ENCODE results near the gene PVALEF.

The PVALEF gene

GRCh38 chr17:81160306-81160705 lies 5.0 kb upstream of the PVALEF start:
- DNase-seq, result no peak
- no peaks in the 10 kb centered on the region for H3K9me3 Mint-ChIP-seq
- peaks cover 2% of the 10 kb centered on the region for H3K4me1 Mint-ChIP-seq (ENCODE audit: low read depth)
- peaks cover 29% of the 10 kb centered on the region for H3K27me3 Mint-ChIP-seq
- H3K4me3 Mint-ChIP-seq, result no peak overlapping the region
- H3K36me3 Mint-ChIP-seq (ENCODE audit: low read depth), result no peaks in the 10 kb centered on the region
- H3K27ac Mint-ChIP-seq, result no peak overlapping the region

GRCh38 chr17:81160747-81161453 lies 4.4 kb upstream of the PVALEF start:
- H3K4me1 Mint-ChIP-seq (ENCODE audit: low read depth), result peaks cover 2% of the 10 kb centered on the region
- no peak overlapping the region for H3K4me3 Mint-ChIP-seq
- no peaks in the 10 kb centered on the region for H3K36me3 Mint-ChIP-seq (ENCODE audit: low read depth)
- H3K27ac Mint-ChIP-seq, result no peak overlapping the region
- H3K27me3 Mint-ChIP-seq, result peaks cover 29% of the 10 kb centered on the region
- DNase-seq, result no peak
- no peaks in the 10 kb centered on the region for H3K9me3 Mint-ChIP-seq

DNA sequence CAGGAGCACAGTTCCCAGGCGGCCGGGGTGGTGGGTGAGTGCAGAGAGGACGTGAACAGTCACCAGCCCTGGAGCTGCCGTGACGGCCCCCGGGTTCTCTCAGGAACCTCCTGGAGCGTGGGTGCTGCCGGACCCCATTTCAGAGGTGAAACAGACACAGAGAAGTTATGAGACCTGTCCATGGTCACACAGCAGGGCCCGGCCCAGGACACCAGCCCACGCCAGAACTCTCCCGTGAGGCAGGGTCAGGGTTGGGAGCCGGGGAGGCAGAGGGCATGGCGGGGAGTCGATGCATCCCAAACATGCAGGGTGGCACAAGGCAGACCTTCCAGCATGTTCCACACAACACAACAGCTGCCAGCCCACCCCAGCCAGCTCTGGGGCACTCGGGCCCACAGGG lies 3.8 kb upstream of the PVALEF start:
- peaks cover 2% of the 10 kb centered on the region for H3K4me1 Mint-ChIP-seq (ENCODE audit: low read depth)
- H3K27me3 Mint-ChIP-seq, result peaks cover 29% of the 10 kb centered on the region
- H3K36me3 Mint-ChIP-seq (ENCODE audit: low read depth), result no peaks in the 10 kb centered on the region
- no peaks in the 10 kb centered on the region for H3K9me3 Mint-ChIP-seq
- no peak overlapping the region for H3K27ac Mint-ChIP-seq
- no peak overlapping the region for H3K4me3 Mint-ChIP-seq
- DNase-seq, result no peak

DNA sequence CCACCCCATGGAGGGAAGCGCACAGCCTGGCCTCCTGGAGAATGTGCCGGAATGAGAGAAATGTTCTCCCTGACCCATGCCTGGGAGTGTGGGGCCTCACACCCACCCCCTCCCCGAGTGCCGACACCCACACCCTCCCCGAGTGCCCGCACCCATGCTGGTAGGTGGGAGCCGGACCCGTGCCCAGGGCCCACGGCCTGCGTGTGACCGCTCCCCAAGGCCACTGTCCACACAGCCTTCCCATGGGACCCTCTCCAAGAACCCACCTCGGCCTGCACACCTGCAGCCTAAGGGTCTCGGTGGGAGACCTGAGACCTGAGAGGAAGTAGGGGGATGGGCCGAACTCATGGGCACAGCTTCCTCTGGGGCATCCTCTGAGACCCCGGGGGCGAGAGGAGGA lies 3.3 kb upstream of the PVALEF start:
- H3K27me3 Mint-ChIP-seq, result peaks cover 29% of the 10 kb centered on the region
- H3K4me1 Mint-ChIP-seq (ENCODE audit: low read depth), result peaks cover 2% of the 10 kb centered on the region
- no peak overlapping the region for H3K4me3 Mint-ChIP-seq
- H3K36me3 Mint-ChIP-seq (ENCODE audit: low read depth), result no peaks in the 10 kb centered on the region
- H3K9me3 Mint-ChIP-seq, result no peaks in the 10 kb centered on the region
- H3K27ac Mint-ChIP-seq, result no peak overlapping the region
- DNase-seq, result no peak

DNA sequence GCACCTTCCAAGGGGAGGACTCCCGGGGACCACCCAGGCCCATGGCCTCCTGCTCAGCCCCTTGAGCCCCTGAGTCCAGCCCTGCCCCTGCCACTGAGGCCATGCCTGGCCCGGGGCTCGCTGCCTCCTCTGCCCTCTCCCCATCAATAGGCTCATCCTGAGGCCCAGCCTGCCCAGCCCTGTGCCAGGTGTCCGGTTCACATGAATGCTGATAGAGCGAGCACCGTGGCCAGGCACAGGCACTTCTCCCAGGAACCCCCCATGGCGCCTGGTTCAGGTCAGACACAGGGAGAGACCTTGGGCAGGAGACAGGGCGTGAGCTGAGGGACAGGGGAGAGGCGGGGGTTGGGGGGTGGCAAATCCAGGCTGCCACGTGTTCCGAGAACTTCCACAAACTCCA lies 2.8 kb upstream of the PVALEF start:
- Mint-ChIP-seq H3K27me3 (peaks cover 33% of the 10 kb centered on the region), H3K27ac (no peak overlapping the region), H3K4me1 (ENCODE audit: low read depth) (peaks cover 2% of the 10 kb centered on the region), H3K9me3 (no peaks in the 10 kb centered on the region), H3K4me3 (no peak overlapping the region), H3K36me3 (ENCODE audit: low read depth) (no peaks in the 10 kb centered on the region)
- DNase-seq, result no peak

DNA sequence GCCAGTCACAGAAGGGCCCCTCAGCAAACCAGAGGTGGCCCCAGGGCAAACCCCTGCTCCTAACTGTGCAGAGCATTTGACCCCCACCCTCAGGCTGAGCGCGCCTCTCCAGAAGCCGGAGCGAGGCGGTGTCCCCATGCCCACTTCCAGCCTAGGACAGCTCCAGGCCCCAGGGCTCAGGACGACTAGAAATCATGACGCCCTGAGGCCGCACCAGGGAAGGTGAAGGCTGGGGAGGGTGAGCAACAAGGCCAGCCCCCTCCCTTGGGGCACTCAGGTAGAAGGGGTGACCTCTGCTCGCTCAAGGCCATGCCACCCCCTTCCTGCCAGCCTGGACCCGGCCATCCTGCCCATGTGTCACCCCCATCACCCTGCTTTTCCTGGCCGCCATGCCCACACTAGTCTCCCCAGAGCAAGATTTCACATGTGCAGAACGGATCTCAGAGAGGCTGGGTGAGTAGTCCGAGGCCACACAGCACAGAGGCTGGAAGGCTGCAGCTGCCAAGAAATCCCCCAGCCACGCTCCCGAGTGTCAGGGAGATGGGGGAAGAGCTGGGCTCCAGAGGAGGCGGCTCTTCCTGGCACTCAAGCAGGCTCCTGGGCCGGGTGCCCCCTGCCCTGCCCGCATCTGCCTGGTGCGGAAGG lies 2.1 kb upstream of the PVALEF start:
- Mint-ChIP-seq H3K27ac (no peak overlapping the region), H3K4me1 (ENCODE audit: low read depth) (peaks cover 2% of the 10 kb centered on the region), H3K9me3 (no peaks in the 10 kb centered on the region), H3K4me3 (no peak overlapping the region), H3K36me3 (ENCODE audit: low read depth) (no peaks in the 10 kb centered on the region), H3K27me3 (peaks cover 33% of the 10 kb centered on the region)
- DNase-seq, result no peak

GRCh38 chr17:81163703-81164370 lies 1.5 kb upstream of the PVALEF start:
- Mint-ChIP-seq H3K4me3 (no peak overlapping the region), H3K9me3 (no peaks in the 10 kb centered on the region), H3K4me1 (ENCODE audit: low read depth) (peaks cover 2% of the 10 kb centered on the region), H3K27me3 (peaks cover 32% of the 10 kb centered on the region), H3K27ac (no peak overlapping the region), H3K36me3 (ENCODE audit: low read depth) (no peaks in the 10 kb centered on the region)
- DNase-seq, result no peak

DNA sequence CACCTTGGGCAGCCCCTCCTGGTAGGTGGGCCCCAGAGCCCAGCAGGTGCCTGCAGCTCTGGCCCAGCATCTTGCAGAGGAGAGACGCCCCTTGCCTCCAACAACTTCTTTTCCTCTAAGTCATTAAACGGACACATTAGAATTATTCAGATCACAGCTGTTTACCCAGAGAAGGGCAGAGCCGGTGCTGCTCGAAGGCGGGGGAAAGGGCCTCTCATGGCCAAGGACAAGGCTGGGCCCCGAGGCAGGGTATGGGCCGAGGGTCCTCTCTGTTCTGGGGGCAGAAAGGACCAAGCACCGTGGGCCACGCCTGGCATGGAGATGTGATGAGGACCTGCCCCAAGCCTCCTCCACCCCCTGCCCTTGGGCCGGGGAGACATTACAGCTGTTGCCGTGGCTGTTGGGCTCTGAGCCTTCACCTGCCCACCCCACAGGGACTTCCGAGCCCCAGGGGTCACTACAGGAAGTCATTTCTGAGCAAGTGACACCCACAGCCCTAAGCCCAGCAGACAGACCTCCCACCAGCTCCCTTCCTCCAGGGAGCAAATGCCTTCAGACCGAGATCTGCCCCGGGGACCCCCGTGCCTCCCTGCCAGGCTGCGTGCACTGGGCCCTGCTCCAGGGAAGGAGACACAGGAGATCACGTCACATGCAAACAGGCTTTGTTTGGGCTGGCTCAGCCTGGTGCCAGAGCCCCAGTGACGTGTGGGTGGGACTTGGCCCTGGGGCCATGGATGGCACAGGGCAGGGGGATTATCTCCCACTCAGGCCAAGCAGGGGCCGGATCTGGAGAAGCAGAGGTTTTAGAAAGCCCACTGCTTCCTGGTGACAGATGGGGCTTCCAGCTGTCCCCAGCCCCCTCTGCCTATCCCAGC lies 699 bp upstream of the PVALEF start:
- Mint-ChIP-seq H3K27ac (no peak overlapping the region), H3K9me3 (no peaks in the 10 kb centered on the region)

GRCh38 chr17:81166033-81166492 lies 756 bp downstream of the PVALEF start, which contains the start of gene AATK:
AATK (minus strand) TSS chr17:81166221; CDS start chr17:81165992, 229 bp downstream.
- peaks cover 21% of the 10 kb centered on the region for H3K27me3 Mint-ChIP-seq
- no peak within 1 kb of the TSS for H3K4me3 Mint-ChIP-seq
- peaks cover 2% of the 10 kb centered on the region for H3K4me1 Mint-ChIP-seq (ENCODE audit: low read depth)
- no peaks in the 10 kb centered on the region for H3K9me3 Mint-ChIP-seq
- H3K36me3 Mint-ChIP-seq (ENCODE audit: low read depth), result no peaks in the 10 kb centered on the region
- DNase-seq, result no peak
- no peak within 1 kb of the TSS for H3K27ac Mint-ChIP-seq

More for the DNA sequence above, 699 bp upstream of the PVALEF start:
- H3K4me3 Mint-ChIP-seq, result no peak overlapping the region
- no peaks in the 10 kb centered on the region for H3K36me3 Mint-ChIP-seq (ENCODE audit: low read depth)
- H3K27me3 Mint-ChIP-seq, result peaks cover 29% of the 10 kb centered on the region
- no peak for DNase-seq
- H3K4me1 Mint-ChIP-seq (ENCODE audit: low read depth), result peaks cover 2% of the 10 kb centered on the region

- no peak overlapping the region for H3K4me3 Mint-ChIP-seq
- no peaks in the 10 kb centered on the region for H3K9me3 Mint-ChIP-seq
- H3K36me3 Mint-ChIP-seq (ENCODE audit: low read depth), result no peaks in the 10 kb centered on the region
- H3K27me3 Mint-ChIP-seq, result peaks cover 15% of the 10 kb centered on the region
- no peak for DNase-seq
- no peaks in the 10 kb centered on the region for H3K4me1 Mint-ChIP-seq (ENCODE audit: low read depth)
- H3K27ac Mint-ChIP-seq, result no peak overlapping the region
These were observed 1.9 kb downstream of the PVALEF start for GRCh38 chr17:81167194-81167524.

DNA sequence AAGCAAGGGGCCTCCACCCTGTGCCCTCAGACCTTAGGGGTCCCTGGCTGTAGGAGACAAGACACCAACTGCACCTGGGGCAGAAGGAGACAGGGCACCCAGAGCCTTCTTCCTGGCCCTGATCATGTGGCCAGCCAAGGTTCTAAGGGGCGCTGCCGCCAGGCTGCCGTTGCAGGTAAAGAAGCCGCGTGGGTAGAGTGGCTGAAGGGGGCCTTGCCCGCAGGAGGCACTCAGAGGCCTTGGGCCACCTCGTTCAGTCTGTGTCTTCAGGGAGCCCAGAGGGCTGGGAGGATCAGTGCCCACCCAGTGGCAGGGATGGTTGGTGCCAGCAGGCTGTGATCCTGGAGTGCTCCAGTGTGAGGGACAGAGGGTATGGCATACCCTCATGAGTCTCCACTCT lies 2.3 kb downstream of the PVALEF start:
- Mint-ChIP-seq H3K4me1 (ENCODE audit: low read depth) (no peaks in the 10 kb centered on the region), H3K27me3 (peaks cover 15% of the 10 kb centered on the region), H3K27ac (no peak overlapping the region), H3K36me3 (ENCODE audit: low read depth) (no peaks in the 10 kb centered on the region), H3K4me3 (no peak overlapping the region), H3K9me3 (no peaks in the 10 kb centered on the region)
- DNase-seq, result no peak

GRCh38 chr17:81169870-81170309 lies 4.6 kb downstream of the PVALEF start:
- no peak for DNase-seq
- H3K4me3 Mint-ChIP-seq, result no peak overlapping the region
- H3K4me1 Mint-ChIP-seq (ENCODE audit: low read depth), result no peaks in the 10 kb centered on the region
- H3K9me3 Mint-ChIP-seq, result no peaks in the 10 kb centered on the region
- no peak overlapping the region for H3K27ac Mint-ChIP-seq
- H3K27me3 Mint-ChIP-seq, result peaks cover 6% of the 10 kb centered on the region
- no peaks in the 10 kb centered on the region for H3K36me3 Mint-ChIP-seq (ENCODE audit: low read depth)

DNA sequence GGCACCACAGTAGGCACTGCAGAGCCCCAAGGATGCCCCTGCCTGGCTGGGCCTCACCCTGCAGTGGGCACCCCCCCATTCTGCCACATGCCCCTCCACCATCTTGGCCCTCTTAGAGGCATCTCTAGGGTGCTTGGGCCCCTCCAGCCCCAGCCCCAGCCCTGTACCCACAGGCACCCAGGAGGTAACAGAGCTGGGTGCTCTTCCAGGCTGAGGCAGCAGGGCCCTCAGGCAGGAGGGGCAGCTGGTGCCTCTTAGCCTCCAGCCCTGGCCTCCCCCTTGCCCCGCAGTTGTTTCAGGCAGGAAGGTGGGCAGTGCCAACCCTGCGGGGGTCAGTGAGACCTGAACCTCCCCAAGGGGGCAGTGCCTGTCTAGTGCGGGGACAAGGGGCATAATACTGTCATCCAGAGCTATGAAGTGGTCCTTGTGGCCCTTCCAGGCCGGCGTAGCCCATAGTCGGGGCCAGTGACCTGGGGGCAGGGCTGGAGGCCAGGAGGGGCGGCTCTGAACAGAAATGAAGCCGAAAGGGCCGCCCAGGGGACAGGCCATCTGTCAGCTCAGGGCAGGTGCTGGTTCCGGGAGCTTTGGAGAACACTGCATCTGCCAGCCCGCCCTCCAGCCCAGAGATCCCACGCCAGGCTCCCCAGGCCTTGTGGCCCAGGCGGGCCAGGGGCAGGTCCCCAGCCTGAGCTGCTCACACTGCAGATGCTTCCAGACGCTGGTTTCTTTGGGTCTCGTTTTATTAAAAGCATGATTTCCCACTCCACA lies 5.6 kb downstream of the PVALEF start:
- DNase-seq, result no peak
- no peaks in the 10 kb centered on the region for H3K9me3 Mint-ChIP-seq
- no peak overlapping the region for H3K4me3 Mint-ChIP-seq
- peaks cover 4% of the 10 kb centered on the region for H3K27me3 Mint-ChIP-seq
- no peaks in the 10 kb centered on the region for H3K4me1 Mint-ChIP-seq (ENCODE audit: low read depth)
- H3K36me3 Mint-ChIP-seq (ENCODE audit: low read depth), result no peaks in the 10 kb centered on the region
- no peak overlapping the region for H3K27ac Mint-ChIP-seq

DNA sequence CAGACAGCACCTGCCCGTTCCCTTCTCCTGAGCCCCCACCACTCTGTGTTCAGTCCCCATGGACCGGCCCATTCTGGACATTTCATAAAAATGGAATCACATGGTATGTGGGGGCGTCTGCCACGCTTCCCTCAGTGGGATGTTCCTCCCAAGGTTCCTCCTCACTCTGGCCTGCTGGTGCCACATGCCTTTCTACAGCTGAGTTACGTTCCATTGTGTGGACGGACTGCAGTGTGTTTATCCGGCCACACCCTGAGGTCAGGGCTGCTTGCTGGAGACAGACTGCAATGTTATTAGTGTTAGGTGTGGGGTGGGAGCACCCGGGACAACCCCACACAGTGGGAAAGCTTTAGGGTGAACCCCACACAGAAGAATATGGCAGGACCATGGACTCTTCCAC lies 6.6 kb downstream of the PVALEF start:
- H3K4me3 Mint-ChIP-seq, result no peak overlapping the region
- no peak overlapping the region for H3K27ac Mint-ChIP-seq
- peaks cover 4% of the 10 kb centered on the region for H3K27me3 Mint-ChIP-seq
- H3K4me1 Mint-ChIP-seq (ENCODE audit: low read depth), result no peaks in the 10 kb centered on the region
- no peaks in the 10 kb centered on the region for H3K36me3 Mint-ChIP-seq (ENCODE audit: low read depth)
- DNase-seq, result no peak
- no peaks in the 10 kb centered on the region for H3K9me3 Mint-ChIP-seq

Data from activated T-cell treated with anti-CD3 and anti-CD28 coated beads, Interleukin-2, amount 50 U/mL, for 24 hours (primary cell).